ENCODE measurements around the gene RANBP9. TPM values are rescaled to one million over a fixed set of nuclear protein-coding genes. Genes with fewer than 3 reads are reported as not detected.

RANBP9 gene
- total and polyA plus RNA-seq, 2 donors from 2014 or later: 16.4 to 29.0 TPM

DNA sequence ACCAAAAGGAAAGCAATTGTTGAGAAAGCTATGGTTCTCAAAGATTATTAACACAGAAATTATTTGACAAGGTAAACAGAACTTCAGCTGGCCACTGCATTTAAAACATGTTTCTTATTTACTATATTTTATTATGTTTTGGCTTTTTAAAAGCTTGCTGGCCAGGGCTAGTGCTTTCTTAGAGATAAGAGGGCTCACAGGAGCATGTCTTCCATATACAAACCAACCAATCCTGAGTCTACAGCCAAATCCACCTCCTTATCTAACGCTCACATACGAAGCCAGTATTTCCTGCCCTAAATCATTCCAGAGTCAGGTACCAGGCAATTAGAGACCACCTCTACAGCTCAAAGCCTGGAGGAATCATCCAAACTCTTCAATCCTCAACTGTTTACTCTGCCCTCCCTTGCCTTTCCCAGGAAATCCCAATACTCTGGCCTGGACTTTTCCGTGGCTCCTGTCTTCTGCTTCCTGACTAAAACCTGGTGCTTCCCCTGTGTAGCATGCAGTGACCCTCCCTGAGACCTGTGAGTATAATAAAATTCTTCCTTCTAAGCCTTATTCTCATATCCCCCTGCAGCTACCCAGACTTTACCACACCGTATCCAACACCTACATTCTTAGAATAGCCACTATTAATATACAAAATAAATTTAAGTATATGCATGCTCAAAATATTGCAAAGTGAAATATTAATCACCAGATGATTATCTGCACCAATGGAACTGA is 33.2 kb downstream of the RANBP9 start:
- TF ChIP-seq, protein P1, sequence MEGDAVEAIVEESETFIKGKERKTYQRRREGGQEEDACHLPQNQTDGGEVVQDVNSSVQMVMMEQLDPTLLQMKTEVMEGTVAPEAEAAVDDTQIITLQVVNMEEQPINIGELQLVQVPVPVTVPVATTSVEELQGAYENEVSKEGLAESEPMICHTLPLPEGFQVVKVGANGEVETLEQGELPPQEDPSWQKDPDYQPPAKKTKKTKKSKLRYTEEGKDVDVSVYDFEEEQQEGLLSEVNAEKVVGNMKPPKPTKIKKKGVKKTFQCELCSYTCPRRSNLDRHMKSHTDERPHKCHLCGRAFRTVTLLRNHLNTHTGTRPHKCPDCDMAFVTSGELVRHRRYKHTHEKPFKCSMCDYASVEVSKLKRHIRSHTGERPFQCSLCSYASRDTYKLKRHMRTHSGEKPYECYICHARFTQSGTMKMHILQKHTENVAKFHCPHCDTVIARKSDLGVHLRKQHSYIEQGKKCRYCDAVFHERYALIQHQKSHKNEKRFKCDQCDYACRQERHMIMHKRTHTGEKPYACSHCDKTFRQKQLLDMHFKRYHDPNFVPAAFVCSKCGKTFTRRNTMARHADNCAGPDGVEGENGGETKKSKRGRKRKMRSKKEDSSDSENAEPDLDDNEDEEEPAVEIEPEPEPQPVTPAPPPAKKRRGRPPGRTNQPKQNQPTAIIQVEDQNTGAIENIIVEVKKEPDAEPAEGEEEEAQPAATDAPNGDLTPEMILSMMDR (IDR thresholded peaks at IDR 0.05; ENCODE audit: borderline replicate concordance, extremely low read depth, insufficient read depth): no peak
- peak in 1 of 5 donors; percentile 8 for DNase-seq
- no peak for FAIRE-seq
- no peak overlapping the region for H3K27ac ChIP-seq (ENCODE audit: low read depth in 2 of 2, low read length in 2 of 2)
- no peak overlapping the region for H3K4me3 ChIP-seq (ENCODE audit: low read length in 3 of 3)
- no peak overlapping the region for H3K9ac ChIP-seq (ENCODE audit: low read length in 3 of 3)
- H3K9me3 ChIP-seq (ENCODE audit: control insufficient read depth in 2 of 3, insufficient read depth in 1 of 3, low read length in 3 of 3): peaks cover 0 to 4% (median 0%) of the 10 kb centered on the region in 3 donors
- H3K36me3 ChIP-seq (ENCODE audit: control insufficient read depth in 2 of 3, insufficient read depth in 3 of 3, low read length in 3 of 3): no peaks in the 10 kb centered on the region
- peaks cover 0 to 3% (median 0%) of the 10 kb centered on the region in 3 donors for H3K4me1 ChIP-seq (ENCODE audit: control insufficient read depth in 2 of 3, insufficient read depth in 2 of 3, low read depth in 1 of 3, low read length in 3 of 3)
- intact Hi-C loops (cut with DNase I): no loop called here
- no peaks in the 10 kb centered on the region for H3K27me3 ChIP-seq (ENCODE audit: control insufficient read depth, insufficient read depth, low read length)

DNA sequence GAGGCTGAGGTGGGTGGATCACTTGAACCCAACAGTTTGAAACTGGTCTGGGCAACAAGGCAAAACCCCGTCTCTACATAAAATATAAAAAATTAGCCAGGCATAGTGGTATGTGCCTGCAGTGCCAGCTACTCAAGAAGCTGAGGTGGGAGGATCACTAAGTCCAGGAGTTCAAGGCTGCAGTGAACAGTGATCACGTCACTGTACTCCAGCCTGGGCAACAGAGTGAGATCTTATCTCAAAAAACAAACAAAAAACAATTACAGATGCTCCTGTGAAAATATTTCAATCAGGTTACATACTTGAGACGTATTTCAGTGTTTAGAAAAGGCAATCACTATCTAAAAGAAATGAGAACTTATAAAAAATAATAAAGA is 33.8 kb downstream of the RANBP9 start:
- DNase-seq: no peak
- peaks cover 0 to 4% (median 0%) of the 10 kb centered on the region in 3 donors for H3K9me3 ChIP-seq (ENCODE audit: control insufficient read depth in 2 of 3, insufficient read depth in 1 of 3, low read length in 3 of 3)
- H3K36me3 ChIP-seq (ENCODE audit: control insufficient read depth in 2 of 3, insufficient read depth in 3 of 3, low read length in 3 of 3): no peaks in the 10 kb centered on the region
- no peak overlapping the region for H3K27ac ChIP-seq (ENCODE audit: low read depth in 2 of 2, low read length in 2 of 2)
- FAIRE-seq: no peak
- intact Hi-C loops (cut with DNase I): no loop called here
- peaks cover 0 to 3% (median 0%) of the 10 kb centered on the region in 3 donors for H3K4me1 ChIP-seq (ENCODE audit: control insufficient read depth in 2 of 3, insufficient read depth in 2 of 3, low read depth in 1 of 3, low read length in 3 of 3)
- no peak overlapping the region for H3K9ac ChIP-seq (ENCODE audit: low read length in 3 of 3)
- H3K27me3 ChIP-seq (ENCODE audit: control insufficient read depth, insufficient read depth, low read length): no peaks in the 10 kb centered on the region
- no peak overlapping the region for H3K4me3 ChIP-seq (ENCODE audit: low read length in 3 of 3)
- TF ChIP-seq, protein P1 (IDR thresholded peaks at IDR 0.05; ENCODE audit: borderline replicate concordance, extremely low read depth, insufficient read depth): no peak

DNA sequence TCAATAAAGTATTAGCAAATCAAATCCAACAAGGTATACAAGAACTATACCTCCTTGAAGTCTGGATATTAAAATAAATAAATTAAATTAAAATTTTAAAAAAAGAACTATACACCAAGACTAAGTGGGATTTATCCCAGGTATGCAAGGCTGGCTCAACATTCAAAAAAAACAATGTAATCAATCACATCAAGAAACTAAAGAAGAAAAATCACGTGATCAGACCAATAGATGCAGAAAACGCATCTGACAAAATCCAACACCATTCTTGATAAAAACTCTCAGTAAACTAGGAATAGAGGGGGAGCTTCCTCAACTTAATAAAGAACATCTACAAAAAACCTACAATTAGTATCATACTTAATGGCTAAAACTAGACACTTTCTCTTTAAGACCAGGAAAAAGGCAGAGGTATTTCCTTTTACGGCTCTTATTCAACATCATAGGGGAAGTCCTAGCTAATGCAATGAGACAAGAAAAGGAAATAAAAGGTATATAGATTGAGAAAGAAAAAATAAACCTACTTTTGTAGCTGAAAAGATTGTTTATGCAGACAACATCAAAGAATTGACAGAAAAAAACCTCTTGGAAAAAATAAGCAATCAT is 35.0 kb downstream of the RANBP9 start:
- Histone ChIP-seq H3K4me1 (ENCODE audit: control insufficient read depth in 2 of 3, insufficient read depth in 2 of 3, low read depth in 1 of 3, low read length in 3 of 3) (peaks cover 0 to 3% (median 0%) of the 10 kb centered on the region in 3 donors), H3K4me3 (ENCODE audit: low read length in 3 of 3) (no peak overlapping the region), H3K9ac (ENCODE audit: low read length in 3 of 3) (no peak overlapping the region), H3K27me3 (ENCODE audit: control insufficient read depth, insufficient read depth, low read length) (no peaks in the 10 kb centered on the region), H3K9me3 (ENCODE audit: control insufficient read depth in 2 of 3, insufficient read depth in 1 of 3, low read length in 3 of 3) (peaks cover 0 to 4% (median 0%) of the 10 kb centered on the region in 3 donors), H3K36me3 (ENCODE audit: control insufficient read depth in 2 of 3, insufficient read depth in 3 of 3, low read length in 3 of 3) (no peaks in the 10 kb centered on the region), H3K27ac (ENCODE audit: low read depth in 2 of 2, low read length in 2 of 2) (no peak overlapping the region)
- intact Hi-C loops (cut with DNase I): no loop called here
- FAIRE-seq (no peak), DNase-seq (no peak)
- TF ChIP-seq, protein P1 (IDR thresholded peaks at IDR 0.05; ENCODE audit: borderline replicate concordance, extremely low read depth, insufficient read depth): no peak

Data from kidney (tissue), 14 donors.